ENCODE measurements around the gene NAGA.

DNA sequence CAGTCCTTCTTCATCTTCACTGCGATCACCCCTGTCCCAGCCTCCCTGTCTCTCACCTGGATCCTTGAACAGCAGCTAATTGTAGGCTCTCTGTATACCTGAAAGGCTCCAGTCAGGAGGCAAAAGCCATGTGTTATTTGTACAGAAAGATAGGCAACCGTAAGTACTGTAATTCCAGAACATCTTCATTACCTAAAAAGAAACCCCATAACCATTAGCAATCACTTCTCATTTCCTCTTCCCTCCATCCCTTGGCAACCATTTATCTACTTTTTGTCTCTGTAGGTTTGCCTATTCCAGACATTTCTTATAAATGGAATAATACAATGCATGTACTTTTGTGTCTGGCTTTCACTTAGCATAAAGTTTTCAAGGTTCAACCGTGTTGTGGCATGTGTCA lies 17.8 kb downstream of the NAGA start:
- TF ChIP-seq, protein P1, sequence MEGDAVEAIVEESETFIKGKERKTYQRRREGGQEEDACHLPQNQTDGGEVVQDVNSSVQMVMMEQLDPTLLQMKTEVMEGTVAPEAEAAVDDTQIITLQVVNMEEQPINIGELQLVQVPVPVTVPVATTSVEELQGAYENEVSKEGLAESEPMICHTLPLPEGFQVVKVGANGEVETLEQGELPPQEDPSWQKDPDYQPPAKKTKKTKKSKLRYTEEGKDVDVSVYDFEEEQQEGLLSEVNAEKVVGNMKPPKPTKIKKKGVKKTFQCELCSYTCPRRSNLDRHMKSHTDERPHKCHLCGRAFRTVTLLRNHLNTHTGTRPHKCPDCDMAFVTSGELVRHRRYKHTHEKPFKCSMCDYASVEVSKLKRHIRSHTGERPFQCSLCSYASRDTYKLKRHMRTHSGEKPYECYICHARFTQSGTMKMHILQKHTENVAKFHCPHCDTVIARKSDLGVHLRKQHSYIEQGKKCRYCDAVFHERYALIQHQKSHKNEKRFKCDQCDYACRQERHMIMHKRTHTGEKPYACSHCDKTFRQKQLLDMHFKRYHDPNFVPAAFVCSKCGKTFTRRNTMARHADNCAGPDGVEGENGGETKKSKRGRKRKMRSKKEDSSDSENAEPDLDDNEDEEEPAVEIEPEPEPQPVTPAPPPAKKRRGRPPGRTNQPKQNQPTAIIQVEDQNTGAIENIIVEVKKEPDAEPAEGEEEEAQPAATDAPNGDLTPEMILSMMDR (IDR thresholded peaks at IDR 0.05) = no peak
- no peak for TF ChIP-seq POLR2A (IDR thresholded peaks at IDR 0.05)

Measured in adrenal gland (tissue), 5 donors.